Fibroblast of upper back skin (primary cell): ENCODE measurements around the gene MYLK.
A peak's percentile ranks its signal among the peaks of the same experiment; 100 is the strongest.

ENCODE experiments used
- DNase-seq: peaks from one replicate; pipeline ENCODE4 v3.0.0-alpha.2; 2013

Gene MYLK

GRCh38 chr3:123660141-123660675 is 223.9 kb downstream of the MYLK start:
- DNase-seq: no peak

GRCh38 chr3:123658852-123659206 is 225.3 kb downstream of the MYLK start:
- no peak for DNase-seq

DNA sequence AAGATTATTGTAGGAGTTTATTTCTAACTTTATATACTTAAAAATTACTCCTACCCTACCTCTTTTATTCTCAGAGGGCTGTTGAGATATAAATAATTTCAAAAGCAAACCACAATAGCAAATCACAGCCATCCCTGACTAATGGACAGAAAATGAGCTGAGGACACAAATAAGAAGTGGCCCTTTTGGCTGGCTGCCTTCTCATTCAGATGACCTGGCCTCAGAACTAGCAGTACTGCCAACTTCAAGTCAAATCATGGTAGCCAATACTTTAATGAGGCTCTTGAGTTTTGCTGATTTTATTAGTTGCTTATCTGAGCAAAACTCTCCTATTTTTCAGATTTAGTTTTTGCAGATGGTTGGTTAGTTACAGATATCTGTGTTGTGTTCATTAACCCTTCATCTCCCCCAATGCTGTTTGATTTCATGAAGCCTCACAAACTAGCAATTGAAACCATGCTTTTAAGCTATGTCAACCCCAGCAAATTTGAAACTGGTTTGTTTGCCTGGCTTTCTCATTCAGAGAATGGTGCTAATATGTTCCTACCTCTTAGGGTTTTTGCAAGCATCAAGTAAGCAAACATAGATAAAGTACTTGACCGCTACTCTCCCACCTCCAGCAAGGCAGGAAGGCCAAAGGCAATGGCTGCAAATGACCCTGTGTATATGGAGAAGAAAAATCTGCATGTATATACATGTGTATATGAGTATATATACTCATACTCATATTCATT is 225.8 kb downstream of the MYLK start:
- DNase-seq: peak; percentile 83

- DNase-seq: no peak
These were observed 226.6 kb downstream of the MYLK start for GRCh38 chr3:123657568-123657967.

DNA sequence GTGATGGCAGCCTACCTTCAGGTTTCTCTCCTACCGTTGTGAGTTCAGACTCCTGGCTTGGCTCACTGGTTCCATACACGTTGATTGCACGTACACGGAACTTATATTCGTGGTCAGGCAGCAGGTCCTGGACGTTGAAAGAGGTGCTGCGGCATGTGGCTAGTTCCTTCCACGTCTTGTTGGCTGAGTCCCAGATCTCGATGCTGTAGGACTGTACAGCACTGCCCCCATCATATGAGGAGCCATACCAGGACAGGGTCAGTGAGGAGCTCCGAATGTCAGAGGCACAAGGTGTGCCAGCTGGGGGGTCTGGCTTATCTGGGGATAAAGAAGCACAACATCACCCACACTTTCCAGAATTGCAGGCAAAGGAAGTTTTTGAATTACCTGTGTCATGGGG is 227.0 kb downstream of the MYLK start:
- DNase-seq: no peak

DNA sequence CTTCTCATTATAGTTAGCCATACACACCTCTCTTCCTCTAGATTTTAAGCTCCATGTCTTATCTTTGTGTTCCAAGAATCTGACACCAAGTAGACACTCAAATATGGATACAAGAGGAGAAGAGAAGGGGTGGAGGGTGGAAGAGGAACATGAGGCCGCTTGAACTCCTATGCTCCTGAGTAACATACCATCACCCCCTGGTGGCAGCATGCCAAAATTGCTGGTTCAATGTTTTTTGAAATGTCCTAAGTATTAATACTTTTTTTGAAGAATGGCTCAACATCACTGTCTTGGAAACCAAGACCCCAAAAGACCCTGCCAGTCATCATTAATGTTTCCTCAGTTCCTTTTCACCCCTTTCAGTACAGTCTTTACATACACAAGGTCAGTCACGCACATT is 227.4 kb downstream of the MYLK start:
- no peak for DNase-seq

DNA sequence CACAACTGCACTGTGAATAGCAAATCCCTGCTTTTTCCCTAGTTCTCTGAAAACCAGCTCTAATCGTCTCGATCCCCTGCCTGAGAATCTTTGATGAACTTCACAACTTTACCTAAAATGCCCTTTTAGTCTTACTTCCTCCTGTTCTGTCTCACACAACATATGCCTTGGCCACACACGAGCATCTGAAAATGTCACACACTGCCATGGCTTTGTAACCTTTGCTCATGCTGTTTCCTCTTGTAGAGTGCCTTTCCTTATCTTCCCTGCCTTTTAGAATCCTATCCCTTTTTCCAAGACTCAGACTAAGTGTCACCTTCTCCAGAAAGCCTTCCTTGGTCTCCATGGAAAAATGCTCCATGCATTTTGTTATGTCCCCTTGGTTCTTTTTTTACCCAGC is 227.9 kb downstream of the MYLK start:
- DNase-seq: no peak

DNA sequence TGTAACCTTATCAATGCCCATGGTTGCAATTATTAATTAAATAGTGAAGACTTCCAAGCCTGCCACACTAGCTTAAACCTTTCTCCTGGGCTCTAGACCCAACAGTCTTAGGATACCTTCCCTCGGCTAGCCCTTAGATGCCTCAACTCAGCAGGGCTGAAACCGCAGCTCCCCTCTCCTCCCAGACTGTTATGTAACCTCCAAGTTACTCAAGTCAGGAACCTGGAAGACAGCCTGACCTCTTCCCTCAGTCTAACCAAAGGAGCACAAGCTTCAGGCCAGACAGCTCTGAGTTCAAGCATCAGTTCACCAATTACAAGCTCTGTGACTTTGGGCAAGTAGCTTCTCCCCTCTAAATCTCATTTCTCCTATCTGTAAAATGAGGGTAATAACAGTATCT is 228.7 kb downstream of the MYLK start:
- no peak for DNase-seq

- DNase-seq: peak; percentile 97
These were observed 230.9 kb downstream of the MYLK start for GRCh38 chr3:123653221-123653682.

DNA sequence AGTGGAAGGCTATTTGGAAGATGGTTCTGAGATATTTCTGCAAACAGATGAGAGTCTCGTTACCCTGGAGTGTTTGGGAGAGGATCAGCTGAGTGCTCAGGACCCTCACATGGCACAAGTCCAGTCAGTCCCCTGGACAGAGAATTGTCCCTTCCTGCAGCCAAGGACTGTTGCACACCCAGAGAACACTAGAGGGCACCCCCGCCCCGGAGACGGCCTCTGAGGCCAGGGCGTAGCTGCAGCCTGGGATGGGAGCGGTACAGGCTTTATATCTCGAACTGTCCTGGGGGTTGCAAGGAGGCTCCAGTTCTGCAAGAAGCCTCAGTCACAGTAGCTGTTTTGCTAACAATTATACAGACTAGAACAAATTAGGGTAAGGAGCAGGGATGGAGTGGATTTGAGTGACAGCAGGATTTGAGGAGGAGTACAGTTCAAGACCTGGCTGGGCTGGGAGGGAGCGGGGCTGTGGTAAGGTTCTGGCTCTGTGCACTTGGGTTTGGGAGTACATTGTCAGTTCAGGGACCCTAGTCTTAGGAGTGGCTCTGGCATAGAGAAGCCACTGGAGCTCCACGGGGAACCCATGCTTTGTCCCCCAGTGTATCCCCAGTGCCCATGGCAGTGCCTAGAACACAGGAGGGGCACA is 231.7 kb downstream of the MYLK start:
- DNase-seq: peak; percentile 90

DNA sequence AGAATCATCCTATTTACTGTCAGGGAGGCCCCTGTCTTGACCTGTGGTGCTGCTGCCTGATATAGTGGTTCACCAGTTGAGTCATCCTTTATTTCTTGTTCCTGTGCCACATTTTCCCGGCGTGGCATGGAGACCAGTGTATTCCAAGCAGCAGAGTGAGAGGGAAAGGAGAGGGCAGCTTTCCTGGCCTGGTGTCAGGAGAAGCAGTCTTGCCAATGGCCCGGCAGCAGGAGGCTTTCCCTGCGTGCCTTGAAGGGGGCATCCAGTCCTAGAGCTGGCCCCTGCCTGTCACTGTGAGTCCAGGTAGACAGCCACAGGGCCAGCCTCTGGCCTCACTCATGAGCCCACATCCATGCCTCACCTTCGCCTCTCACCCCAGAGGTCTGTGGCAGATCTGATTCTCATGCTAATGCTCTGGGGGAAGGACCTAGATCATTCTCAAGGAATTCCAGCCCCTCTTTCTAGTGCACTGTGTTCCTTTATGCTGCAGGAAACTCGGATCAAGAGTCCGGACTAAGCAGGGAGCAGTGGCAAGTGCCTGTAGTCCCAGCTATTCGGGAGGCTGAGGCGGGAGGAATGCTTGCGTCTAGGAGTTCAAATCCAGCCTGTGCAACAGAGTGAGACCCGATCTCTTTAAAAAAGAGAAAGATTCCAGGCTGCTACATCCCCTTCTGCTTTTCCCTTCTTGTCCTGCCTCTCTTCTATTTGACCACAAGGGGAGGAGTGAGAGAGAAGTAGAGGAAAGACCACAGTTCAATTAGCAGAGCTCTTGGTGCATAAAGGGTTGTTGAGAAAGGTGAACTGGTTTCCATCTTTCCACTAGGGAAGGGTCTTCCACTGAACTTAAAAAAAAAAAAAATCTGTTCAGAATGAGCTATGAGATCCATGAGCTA is 232.4 kb downstream of the MYLK start:
- DNase-seq: no peak

DNA sequence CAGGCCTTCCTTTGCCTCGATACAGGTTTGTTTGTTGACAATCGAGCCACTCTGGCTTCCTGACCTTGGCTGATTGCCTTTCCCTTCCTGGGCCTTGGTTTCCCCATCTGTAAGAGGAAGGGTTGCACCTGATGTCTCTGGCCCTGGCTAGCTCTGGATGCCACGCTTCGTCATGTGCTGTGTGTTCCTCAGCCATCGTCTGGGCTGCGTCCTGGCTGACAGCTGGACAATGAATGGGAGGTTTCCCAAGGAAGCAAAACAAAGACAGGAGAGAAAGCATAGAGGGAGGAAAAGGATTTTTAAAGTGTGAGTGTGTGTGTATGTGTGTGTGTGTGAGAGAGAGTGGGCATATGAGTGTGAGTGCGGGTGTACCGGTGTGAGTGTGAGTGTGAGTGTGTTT is 234.0 kb downstream of the MYLK start:
- no peak for DNase-seq

- no peak for DNase-seq
These were observed 235.3 kb downstream of the MYLK start for GRCh38 chr3:123648696-123649405.

- no peak for DNase-seq
These were observed 239.8 kb downstream of the MYLK start for GRCh38 chr3:123644358-123644757.

GRCh38 chr3:123642957-123643330 is 241.2 kb downstream of the MYLK start:
- DNase-seq: no peak

GRCh38 chr3:123642182-123642956 is 241.8 kb downstream of the MYLK start:
- peak; percentile 92 for DNase-seq

DNA sequence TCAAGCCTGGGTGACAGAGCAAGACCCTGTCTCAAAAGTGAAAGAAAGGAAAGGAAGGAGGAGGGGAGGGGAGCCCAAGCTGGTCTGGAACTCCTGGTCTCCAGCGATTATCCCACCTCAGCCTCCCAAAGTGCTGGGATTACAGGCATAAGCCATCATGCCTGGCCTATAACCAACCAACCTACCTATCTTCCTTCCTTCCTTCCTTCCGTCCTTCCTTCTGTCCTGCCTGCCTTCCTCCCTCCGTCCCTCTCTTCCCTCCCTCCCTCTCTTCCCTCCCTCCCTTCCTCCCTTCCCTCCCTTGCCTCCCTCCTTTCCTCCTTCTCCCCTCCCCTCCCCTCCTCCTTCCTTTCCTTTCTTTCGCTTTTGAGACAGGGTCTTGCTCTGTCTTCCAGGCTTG is 242.6 kb downstream of the MYLK start:
- no peak for DNase-seq

GRCh38 chr3:123640740-123641462 is 243.2 kb downstream of the MYLK start:
- DNase-seq: peak; percentile 68

- DNase-seq: no peak
These were observed 243.8 kb downstream of the MYLK start for GRCh38 chr3:123640311-123640710.

DNA sequence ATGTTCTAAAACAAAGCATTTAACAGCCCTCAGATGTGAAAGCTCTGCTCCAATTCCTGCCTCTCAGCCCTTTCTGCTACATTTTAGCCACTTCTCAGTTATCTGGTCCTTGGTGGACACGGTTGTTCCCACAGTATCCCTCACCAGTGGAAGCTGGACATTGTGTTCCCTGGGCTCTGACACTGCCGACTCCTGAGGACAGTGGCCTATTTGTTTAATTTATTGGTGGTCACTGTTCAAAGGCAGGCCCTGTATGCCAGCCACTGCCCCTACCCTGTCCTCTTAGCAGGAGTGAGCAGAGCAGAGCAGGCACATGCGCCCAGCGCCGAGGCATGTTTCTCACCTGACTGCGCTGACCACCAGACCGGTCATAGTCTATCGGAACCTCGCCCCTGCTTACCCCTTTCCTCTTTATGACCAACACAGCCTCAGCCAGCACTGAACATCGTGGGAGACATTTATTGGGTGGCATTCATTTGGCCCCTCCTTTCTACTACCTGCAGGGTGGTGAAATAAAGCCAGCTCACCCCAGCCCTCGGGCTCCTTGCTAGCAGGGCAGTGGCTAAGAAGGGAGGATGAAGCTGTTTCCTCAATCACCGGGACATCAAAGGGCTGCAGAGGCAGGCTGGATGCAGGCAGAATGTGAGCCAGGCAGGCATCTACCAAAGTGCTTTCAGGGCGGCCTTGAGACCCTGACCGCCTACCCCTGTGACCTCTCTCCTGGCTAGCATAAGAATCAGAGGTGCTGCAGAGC is 245.0 kb downstream of the MYLK start:
- no peak for DNase-seq

GRCh38 chr3:123637841-123638240 is 246.3 kb downstream of the MYLK start:
- DNase-seq: no peak
